Right atrium auricular region (tissue), 2 donors: Measurements from ENCODE around the gene COPB1. TPM values are rescaled to one million over a fixed set of nuclear protein-coding genes. Genes with fewer than 3 reads are reported as not detected.

ENCODE experiments used
- DNase-seq: peaks from one replicate; pipeline ENCODE4 v3.0.0-alpha.2; 2019; ENCODE audit warnings: low spot score
- H3K27ac ChIP-seq, 2 donors: fragments of 200-600 bp; sonication (generic); 1 replicate in 1 of 2; 2 replicates in 1 of 2; pipeline ENCODE4 v1.5.1; 2016 to 2019
- H3K27me3 ChIP-seq, 2 donors: fragments of 200-600 bp; sonication (generic); one replicate each; pipeline versions ENCODE4 v1.5.1 to v1.6.0; 2017 to 2019
- H3K36me3 ChIP-seq: fragments of 200-600 bp; sonication (generic); one replicate; pipeline ENCODE4 v1.5.1; 2016
- H3K4me1 ChIP-seq, 2 donors: fragments of 200-600 bp; sonication (generic); one replicate each; pipeline versions ENCODE4 v1.5.1 to v1.6.0; 2017 to 2019
- H3K4me3 ChIP-seq, 2 donors: fragments of 200-600 bp; sonication (generic); 1 replicate in 1 of 2; 2 replicates in 1 of 2; pipeline ENCODE4 v1.5.1; 2017 to 2019; ENCODE audit warnings: mild to moderate bottlenecking in 1 of 2, moderate library complexity in 1 of 2
- H3K9me3 ChIP-seq, 2 donors: fragments of 200-600 bp; sonication (generic); one replicate each; pipeline ENCODE4 v1.5.1; 2019
- CTCF ChIP-seq, 2 donors: fragments of 200-600 bp; sonication (generic); IDR thresholded peaks; one replicate each; pipeline ENCODE4 v1.5.1; 2019; ENCODE audit warnings: antibody characterized with exemption in 2 of 2
- total RNA-seq, 2 donors: library from RNA; depleted of rRNA; stranded (reverse); fragments of >200 nt; gene quantifications; one replicate each; pipeline ENCODE4 v1.1.0, GENCODE V29; 2016

The COPB1 gene
- 10 to 100 TPM; 61.0 to 61.3 TPM for total RNA-seq

GRCh38 chr11:14499560-14500180, at the start of gene COPB1:
Gene COPB1, minus strand, starts transcription at chr11:14499811. Its CDS starts 883 bp downstream, at chr11:14498928.
- Histone ChIP-seq H3K9me3 (no peaks in the 10 kb centered on the region), H3K27ac (peak within 1 kb of the TSS; percentile 82 to 95), H3K27me3 (no peaks in the 10 kb centered on the region), H3K36me3 (peaks cover 39% of the 10 kb centered on the region), H3K4me1 (peaks cover 0 to 30% of the 10 kb centered on the region in 2 donors), H3K4me3 (peak within 1 kb of the TSS; percentile 68 to 88)
- DNase-seq = peak; percentile 91
- TF ChIP-seq CTCF (IDR thresholded peaks at IDR 0.05) = no peak

DNA sequence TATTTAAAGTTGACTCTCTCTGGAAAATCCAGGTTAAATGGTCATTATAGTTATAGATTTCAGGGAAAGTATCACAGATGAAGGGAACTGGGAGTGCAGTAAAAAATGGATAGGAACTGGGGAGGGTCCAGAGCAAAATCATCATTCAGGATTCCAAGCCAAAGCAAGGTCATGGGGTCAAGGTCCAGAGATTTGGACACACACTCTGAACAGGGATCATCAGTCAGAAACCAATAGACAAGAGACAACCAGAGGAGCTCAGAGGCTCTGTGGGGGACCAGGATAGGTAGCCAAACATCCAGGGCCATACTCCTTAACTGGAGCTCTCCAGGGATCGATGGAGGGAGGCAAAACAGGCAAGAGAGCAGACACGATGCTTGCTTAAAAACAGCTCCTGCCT, 47.8 kb upstream of the COPB1 start:
- DNase-seq = no peak
- no peak for TF ChIP-seq CTCF (IDR thresholded peaks at IDR 0.05)
- H3K27me3 ChIP-seq = no peaks in the 10 kb centered on the region
- no peak overlapping the region for H3K4me3 ChIP-seq
- no peak overlapping the region for H3K27ac ChIP-seq
- no peaks in the 10 kb centered on the region for H3K36me3 ChIP-seq
- no peaks in the 10 kb centered on the region for H3K9me3 ChIP-seq
- peaks cover 0 to 16% of the 10 kb centered on the region in 2 donors for H3K4me1 ChIP-seq

- Histone ChIP-seq H3K4me3 (no peak overlapping the region), H3K9me3 (no peaks in the 10 kb centered on the region), H3K4me1 (peaks cover 0 to 16% of the 10 kb centered on the region in 2 donors), H3K36me3 (no peaks in the 10 kb centered on the region), H3K27me3 (no peaks in the 10 kb centered on the region), H3K27ac (no peak overlapping the region)
- TF ChIP-seq CTCF (IDR thresholded peaks at IDR 0.05) = no peak
- no peak for DNase-seq
Observed at GRCh38 chr11:14546672-14547071, 47.1 kb upstream of the COPB1 start.

DNA sequence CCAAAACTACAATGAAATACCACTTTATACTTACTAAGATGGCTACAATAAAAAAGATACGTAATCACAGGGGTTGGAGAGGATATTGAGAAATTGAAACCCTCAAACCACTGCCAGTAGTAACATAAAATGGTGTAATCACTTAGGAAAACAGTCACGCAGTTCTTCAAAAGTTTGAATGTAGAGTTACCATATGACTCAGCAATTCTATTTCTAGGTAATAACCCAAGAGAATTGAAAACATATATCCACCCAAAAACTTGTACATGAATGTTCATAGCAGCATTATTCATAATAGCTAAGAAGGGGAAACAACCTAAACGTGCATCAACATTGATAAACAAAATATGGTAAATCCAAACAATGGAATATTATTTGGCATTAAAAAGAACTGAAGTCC, 45.0 kb upstream of the COPB1 start:
- H3K36me3 ChIP-seq = no peaks in the 10 kb centered on the region
- no peak for DNase-seq
- TF ChIP-seq CTCF (IDR thresholded peaks at IDR 0.05) = no peak
- peaks cover 0 to 30% of the 10 kb centered on the region in 2 donors for H3K4me1 ChIP-seq
- no peak overlapping the region for H3K27ac ChIP-seq
- H3K4me3 ChIP-seq = no peak overlapping the region
- no peaks in the 10 kb centered on the region for H3K9me3 ChIP-seq
- H3K27me3 ChIP-seq = no peaks in the 10 kb centered on the region

GRCh38 chr11:14543260-14543659, 43.6 kb upstream of the COPB1 start:
- Histone ChIP-seq H3K9me3 (no peaks in the 10 kb centered on the region), H3K36me3 (no peaks in the 10 kb centered on the region), H3K27me3 (no peaks in the 10 kb centered on the region), H3K27ac (no peak overlapping the region), H3K4me3 (no peak overlapping the region), H3K4me1 (peaks cover 0 to 42% of the 10 kb centered on the region in 2 donors)
- DNase-seq = no peak
- no peak for TF ChIP-seq CTCF (IDR thresholded peaks at IDR 0.05)

- Histone ChIP-seq H3K4me3 (no peak overlapping the region), H3K4me1 (peaks cover 0 to 49% of the 10 kb centered on the region in 2 donors), H3K36me3 (no peaks in the 10 kb centered on the region), H3K9me3 (no peaks in the 10 kb centered on the region), H3K27ac (no peak overlapping the region), H3K27me3 (no peaks in the 10 kb centered on the region)
- TF ChIP-seq CTCF (IDR thresholded peaks at IDR 0.05) = no peak
- DNase-seq = no peak
Observed at GRCh38 chr11:14542324-14542723, 42.7 kb upstream of the COPB1 start.
